Stimulated activated CD4-positive, alpha-beta T cell treated with anti-CD3 and anti-CD28 coated beads, Interleukin-4, amount 100 ng/mL, for 1 hour (primary cell): ENCODE results near the gene RASD1.

Source experiments
- DNase-seq: peaks from one replicate; pipeline ENCODE4 v3.0.0-alpha.2; 2020

RASD1 gene

DNA sequence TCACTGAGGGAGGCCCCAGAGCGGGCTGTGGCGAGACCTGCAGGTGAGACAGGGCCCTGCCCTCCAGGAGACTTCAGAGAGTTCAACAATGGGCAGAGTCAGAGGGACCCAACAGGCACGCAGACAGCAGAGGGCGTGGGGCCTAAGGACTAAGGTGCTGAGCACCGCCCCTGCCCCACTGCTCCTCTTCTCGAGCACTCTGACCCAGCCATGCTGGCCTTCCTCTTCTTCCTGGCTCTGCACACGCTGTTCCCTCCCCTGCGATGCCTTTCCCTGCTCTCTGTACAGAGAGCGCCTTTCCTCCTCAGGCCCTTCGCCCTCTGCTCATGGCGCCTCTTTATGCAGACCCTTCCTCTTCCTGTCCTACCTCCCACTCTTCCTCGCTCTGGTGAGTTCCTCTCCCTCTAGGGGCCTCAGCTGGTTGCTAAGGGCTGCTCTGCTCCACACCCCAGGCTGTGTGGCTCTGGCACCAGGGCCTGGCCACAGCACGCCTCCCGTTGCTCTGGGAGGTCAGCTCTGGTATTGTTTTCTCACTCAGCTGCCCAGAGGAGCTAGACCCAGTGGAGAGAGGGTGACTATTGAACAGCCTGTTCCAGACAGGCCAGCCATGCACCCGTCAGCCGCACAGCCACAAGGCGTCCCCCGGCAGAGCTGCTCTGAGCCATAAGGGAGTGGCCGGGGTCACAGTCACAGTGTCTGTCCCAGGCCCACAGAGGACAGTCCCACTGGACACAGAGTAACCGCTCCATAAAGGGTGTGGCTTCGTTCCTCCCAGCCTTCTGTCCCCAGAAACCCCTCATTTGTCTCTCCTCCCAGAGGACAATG lies 13.6 kb upstream of the RASD1 start:
- no peak for DNase-seq

DNA sequence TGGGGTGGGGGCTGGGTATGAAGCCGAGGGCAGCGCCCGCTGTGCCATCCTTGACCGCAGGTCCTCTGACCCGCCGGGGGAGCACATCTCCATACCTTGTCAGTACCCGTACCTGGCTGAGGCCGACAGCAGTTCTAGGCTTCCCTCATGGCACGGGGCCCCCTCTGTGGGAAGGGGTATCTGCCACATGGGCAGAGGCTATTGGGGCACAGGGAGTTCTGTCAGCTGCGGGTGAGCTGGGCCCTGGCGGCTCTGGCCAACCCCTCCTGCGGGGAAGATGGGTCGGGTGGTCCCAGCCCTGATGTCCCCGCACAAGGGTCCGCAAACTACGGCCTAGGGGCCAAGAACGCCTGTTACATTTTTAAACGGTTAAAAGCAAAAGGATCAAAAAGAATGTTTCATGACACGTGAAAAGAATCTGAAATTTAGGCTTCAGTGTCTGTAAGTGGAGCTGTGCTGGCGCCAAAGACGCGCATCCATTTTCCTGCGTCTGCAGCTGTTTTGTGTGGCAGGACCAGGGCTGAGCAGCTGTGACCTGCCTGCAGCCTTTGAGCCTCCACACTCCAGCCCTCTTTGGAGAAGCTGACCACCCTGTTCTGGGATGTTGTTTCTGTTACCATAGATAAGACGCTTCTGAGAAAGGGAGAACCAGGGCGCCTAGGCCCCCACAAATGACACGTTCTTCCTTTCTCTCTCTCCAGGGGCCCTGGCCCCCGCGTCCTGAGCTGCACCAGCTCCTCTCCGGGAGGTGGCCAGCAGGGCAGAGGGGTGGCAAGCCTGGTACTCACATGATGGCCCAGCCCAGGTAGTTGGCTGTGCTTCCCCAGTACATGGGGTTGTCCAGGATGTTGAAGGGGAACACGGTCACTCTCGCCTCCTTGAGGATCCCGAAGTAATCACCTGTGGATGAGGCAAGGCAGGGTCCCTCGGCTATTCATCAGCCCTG lies 12.7 kb upstream of the RASD1 start:
- no peak for DNase-seq

DNA sequence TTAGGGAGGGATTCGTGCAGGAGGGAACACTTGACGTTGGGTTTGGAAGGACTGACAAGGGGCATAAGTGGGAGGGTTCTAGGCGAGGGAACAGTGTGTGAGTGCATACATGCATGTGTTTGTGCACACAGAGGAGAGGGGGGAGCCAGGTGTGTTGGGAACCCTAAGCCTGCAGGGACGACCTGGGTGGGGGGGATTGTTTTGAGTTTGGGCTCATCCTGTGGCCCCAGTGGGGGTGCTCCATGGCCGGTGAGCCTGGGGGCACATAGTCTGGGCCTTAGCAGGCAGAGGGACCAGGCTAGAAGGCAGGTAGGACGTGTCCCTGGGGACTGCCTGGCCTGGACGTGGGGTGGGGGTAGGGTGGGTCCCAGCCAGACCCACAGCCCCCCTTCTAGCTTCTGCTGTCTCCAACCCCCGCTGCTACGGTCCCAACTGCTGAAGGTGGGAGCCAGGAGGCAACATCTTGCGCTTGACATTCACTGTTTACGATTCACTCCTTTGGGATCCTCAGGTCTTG lies 11.9 kb upstream of the RASD1 start:
- no peak for DNase-seq

DNA sequence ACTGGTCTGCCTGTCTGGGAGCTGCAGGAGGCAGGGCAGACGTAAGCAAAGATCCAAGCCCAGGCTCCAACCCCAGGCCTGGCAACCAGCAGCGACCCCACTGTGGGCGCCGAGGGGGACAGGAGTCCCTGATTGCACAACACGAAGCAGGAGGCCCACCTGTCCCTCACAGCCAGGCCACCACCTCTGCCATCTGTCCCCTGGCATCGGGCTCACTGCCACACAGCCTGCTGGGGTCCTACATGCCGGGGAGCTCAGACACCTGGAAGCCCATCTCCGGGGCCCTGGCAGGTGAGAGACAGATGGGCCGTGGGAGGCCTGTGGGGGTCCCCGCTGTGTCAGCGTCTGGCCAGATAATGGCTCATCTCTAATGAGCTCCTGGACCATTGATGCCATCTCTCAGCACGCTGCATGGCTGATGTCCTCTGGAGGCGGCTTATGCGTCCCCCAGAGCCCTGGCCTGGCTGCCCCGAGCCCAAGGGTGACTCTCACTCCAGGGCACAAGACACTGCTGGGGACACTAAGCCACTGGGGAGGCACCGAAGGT lies 11.3 kb upstream of the RASD1 start:
- DNase-seq: no peak

DNA sequence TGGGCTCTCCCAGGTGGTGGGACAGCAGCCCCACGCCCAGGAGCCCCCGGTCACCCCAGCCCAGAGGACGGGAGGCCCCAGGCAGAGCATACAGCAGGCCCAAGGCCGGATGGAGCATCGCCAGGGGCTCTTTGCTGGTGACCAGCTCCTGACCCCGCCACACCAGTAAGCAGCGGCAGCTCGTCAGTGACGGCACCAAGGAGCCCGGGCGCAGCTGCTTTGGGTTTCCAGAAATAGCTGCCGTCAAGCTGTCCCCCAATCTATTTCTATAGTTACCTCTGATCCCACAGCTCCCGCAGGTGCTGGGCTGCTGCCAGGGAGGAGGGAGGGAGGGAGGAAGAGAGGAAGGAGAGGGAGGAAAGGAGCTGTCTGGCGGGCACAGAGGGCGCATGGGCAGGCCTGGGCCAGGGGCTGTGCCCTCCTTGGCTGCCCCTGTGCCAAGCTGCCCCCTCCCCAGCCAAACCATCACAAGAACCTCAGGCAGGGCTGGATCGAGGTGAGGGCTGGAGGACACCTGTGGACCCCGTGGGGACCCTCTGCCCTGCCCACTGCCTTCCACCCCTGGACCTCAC lies 10.8 kb upstream of the RASD1 start:
- no peak for DNase-seq

DNA sequence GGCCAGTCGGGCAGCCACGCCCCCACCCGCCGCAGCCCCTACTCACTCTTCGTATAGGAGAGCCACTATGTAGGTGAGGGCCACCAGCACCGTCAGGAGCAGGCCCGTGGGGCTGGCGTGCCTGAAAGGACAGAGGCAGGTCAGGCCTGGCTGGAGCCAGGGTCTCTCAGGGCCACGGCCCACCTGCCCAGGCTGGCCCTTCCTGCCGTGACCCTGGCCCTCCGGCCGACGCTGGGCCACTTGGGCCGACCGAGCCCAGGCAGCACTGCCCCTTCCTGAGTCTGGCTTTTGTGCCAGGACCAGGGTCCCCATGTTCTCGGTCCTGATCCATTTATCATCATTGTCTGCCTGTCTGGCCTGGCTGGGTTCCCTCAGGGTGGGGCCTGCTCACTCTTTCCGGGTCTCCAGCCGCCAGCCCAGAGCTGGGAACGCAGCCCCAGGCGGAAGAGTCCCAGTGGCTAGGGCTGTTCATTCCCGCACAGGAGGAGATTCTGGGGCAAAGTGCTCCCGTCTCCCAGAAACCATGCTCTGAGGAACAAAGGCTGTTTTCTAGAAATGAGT lies 10.1 kb upstream of the RASD1 start:
- DNase-seq: no peak

DNA sequence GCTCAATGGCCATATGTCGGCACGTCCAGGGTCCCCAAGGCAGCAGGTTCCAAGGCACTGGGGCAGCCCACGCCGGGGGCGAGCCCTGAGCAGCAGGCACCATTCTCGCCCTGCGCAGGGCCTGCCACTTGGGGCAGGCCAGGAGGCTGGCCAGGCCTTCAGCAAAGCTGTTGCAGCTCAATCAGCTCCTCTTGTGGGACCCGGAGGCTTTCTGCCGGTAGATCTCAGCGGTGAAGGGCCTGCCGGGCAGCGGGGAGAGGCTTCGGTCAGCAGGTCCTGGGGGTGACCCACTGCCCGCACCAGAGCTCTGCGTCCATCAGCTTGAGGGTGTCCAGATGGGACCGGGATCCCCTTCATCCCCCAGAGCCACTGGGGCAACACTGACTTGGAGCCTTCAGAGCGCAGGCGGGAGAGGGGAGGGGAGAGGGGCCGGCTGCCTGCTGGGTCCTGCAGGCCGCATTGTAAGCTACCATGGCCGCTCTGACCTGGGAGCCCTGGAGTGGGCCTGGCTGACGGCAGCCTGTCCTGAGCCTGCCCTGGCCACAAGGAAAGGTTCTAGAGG lies 9.5 kb upstream of the RASD1 start:
- DNase-seq: no peak

DNA sequence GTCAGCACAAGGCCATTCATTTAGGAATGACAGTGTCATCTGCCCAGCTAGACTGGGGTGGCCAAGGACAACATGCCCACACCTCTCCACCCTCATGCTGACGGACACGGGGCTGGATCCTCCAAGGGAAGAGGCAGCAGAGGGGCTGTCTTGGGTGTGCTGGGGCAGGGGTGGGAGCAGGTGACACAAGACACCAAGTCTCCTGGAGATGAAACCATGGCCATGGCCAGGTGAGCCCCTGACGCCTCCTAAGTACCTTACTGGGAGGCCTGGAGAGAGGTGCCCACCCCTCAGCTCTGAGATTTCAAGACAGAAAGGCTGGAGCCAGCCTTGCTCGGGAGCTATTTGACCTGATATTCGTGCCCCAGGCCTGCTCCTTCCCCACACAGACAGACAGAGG lies 9.0 kb upstream of the RASD1 start:
- DNase-seq: no peak

DNA sequence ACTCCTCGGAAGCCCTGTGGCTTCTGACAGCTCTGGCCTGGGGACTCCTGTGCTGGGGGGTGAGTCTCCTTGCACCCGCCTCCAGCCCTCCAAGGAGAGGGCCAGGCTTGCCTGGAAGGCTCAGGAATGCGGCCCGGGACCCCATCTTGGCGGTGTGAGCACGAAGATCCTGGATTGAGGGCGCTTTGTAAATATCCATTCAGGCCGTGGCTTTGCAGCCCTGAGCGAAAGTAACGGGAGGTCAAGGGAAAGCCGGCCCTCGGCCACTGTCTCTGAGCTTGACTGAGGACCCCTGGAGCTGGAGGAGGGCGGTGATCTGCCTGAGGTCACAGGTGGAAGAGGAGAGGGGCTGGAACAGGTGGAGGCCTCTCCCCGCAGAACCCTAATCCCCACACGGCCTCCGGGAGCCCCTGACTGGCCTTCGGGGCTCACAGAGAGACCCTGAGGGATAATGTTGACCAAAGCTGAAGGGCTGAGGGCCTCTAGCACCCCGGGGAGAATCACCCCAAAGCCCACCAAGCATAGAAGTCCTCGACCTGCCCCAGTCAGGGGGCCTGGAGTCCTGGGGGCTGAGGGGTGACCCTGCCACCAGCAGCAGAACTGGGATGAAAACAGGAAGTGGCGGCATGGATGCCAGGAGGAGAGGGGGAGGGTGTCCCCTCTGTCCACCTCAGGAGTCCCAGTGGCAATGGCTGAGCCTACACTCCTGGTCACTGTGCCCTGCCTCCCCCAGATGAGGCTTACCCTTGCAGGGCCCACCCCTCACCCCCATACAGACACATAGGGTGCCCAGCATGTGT lies 8.3 kb upstream of the RASD1 start:
- DNase-seq: no peak

DNA sequence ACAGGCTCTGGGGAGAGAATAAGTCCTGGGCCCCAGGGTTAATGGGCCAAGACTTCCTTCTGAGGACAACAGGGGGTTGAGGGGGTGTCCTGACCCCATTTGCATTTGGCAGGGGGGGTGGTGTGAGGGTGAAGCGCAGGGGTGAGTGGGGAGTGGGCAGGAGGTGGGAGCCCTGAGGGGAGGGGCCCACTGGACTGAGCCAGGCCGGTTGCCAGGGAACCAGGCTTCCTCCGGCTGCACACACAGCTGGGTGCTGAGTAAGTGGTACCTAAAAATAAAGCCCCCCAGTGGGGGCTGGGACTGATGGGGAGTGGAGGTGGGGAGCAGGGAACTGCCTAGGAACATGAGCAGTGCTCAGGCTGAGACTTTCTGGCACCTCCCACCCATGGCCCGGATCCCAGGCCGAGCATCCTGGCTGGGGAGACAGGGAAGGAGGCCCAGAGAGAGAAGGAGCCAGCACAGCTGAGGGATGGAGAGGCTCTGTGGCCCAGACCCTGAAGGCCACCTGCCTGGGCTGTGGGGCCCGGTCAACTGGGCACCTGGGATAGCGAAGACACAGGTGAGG lies 7.5 kb upstream of the RASD1 start:
- DNase-seq: no peak

DNA sequence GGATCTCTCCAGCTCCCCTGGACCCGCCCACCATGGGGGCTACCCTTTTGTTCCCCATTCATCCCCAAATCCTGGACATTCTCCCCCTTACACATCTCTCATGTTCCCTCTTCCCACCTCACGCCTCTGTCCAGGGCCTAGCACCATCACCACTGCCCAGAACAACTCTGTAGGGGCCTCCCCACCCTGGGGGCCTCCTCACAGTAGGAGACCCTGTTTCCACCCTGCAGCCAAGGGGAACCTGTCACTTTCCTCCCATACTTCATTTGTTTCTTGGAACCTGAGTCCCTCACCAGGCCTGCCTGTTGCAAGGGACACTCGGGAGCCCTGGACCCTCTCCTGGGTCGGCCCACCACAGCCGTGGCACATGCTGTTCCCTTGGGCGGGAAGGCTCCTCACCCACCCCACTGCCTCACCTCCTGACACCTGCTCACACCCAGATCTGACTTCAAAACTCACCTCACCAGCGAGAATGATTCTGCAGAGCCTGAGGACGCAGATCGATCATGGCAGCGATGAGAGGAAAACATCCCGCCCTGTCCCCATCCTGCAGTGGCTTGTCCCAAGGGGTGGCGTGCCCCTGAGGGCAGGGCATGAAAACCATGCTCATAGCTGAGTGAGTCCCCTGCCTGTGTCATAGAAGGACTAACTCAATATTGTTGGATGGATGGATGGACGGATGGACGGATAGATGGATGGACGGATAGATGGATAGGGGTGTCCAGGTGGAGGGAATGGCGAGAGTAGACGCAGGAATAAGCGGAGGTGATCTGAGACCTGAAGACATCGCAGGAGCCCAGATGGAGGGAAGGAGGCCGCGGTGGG lies 6.8 kb upstream of the RASD1 start:
- no peak for DNase-seq

DNA sequence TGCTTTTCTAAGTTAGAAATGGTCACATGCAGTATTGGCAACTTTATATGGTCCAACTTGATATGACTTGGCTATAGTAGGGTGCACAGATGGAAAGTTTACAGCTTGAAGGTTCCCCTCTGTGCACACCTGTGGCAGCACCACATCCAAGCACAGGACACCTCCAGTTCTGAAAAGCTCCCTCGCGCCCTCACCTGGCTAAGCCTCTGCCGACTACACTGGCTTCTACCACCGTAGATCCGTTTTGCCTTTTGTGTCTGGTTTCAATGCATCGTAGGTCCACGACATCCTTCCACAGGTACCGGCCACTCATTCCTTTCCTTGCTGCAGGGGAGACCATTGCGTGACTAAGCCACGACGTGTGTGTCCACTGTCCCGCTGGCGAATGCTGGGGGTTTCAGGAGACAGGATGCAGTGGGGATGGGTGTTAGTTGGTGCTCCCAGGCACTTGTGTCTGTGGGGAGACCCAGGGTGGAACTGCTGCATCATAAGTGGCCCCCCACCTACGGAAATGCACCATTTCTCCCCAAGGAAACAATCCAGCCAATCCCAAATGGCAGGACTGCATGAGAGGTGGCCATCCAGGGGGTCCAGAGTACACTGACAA lies 4.9 kb upstream of the RASD1 start:
- DNase-seq: no peak

DNA sequence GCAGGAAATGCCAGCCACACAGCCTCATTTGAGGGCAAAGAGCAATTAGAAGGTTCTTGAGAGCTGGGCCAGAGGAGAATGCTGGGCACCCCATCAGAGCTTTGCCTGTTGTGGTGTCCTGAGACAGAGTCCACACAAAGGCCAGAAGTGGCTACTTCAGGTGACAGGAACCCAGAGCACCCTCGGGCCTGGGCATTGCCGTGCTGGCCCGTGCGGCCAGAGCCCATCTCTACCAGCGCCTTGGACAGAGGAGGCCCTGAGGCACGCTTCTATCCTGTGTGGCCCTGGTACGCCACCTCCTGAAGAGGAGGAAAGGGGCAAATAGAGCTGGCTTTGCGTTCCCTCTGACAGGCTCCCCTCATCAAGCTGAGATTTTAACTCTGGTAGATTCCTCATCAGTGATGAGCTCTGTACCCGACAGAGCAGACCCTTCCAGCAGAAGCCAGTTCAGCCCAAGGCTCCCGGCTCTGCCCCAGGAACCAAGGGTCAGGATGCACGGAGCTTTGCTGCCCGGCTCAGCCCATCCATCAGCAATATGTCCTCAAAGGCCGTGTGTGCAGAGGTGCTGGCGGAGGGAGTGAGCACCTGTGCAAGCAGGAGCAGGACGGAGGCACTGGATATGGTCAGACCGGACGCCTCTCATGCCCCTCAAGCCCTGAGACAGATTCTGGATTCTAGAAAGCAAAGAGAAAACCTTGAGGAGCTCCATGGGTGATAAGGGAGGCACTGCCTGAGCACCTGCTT lies 3.4 kb upstream of the RASD1 start:
- no peak for DNase-seq

DNA sequence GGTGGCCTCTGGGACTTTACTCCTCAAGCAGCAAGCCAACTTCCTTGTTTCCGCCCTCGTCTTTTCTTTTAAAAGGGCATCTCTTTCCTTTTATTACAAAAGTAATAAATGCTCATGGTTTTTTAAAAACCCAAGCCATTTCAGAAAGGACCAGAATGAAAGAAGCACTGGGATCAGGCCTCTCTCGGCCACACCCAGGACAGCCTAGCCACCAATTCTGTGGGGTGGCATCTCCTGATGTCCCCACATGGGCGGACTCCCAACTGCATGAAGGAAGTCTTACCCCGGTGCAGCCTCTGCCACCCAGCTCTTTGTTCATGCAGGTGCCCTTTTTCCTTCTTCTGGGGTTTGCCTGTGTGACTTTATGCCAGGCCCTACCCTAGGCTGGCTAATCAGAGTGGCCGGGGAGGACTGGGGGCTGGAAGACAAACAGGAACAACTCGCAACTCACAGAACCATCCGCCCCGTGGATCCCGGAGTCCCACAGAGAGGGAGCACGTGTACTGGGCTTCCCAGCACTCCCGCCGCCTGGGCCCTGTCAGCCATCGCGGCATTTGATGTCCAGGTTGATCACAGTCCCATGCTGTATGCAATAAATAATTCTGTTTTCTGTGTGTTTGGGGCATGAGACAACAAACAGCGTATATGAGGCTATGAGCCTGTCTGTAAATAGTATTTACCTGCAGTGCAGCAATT lies 2.6 kb upstream of the RASD1 start:
- DNase-seq: no peak

DNA sequence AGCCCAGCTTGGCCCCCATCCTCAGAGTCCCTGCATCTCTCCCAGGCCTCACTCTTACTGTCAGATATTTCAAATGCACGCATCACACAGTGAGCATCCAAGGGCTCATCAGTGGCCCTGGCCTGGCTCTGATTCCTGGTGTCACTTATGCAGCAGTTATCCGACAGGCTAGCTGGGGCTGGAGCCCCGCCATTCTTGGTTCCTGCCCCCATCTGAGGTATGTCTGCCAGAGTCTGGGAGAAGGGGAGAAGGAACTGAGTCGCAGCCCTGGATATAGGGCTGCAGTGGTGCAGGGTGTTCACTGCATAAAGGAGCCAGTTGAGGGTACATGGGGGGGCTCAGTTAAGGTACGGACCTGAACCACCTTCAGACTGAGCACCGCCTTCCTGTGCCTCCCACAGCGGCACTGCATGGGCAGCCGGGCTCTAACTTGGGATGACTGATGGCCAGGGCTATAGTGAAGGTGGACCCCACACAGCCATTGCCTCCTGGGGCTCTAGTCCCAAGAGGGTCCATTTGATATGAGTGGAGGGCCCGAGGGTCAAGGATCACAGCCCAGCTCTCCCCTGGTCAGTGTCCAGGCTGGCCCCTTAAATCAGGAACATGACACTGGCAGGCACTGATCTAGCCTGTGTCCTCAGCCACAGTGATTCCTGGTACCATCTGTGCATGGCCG lies 1.8 kb upstream of the RASD1 start:
- no peak for DNase-seq

DNA sequence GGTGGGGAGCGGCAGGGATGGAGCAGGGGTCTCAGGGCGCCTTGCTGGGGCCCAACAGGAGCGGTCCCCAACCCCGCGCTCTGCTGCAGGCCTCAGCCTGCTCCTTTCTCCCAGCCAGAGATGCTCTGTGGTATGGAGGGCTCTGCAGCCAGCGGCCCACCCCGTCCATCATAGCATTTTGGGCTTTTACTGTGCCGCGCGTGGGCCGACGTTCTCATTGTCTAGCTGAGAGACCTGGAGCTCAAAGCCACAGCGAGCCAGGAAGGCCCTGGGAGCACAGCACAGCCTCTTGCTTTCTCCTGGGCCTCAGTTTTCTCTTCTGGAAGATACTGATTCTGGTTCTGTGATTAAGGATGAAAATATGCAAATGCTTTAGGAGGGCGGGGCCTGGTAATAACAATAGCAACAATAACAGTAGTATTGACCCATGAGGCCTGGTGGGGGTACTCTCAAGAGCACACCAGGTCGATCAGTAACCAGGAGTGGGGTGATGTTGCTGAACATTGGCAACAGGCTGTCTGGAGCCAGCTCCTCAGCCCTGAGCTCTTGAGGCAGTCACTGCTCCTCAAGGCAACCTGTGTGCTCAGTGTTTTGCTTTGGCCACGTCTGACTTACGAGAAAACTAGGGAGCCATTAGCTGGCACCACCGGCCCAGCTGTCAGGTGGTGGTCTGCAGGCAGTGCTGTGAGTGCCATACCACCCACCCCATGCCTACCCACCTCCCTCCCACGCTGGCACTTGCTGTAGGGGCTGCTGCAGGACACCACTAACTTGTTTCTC lies 1.1 kb upstream of the RASD1 start:
- DNase-seq: no peak
